Activated T-cell treated with anti-CD3 and anti-CD28 coated beads, Interleukin-2, amount 50 U/mL, for 72 hours (primary cell): ENCODE data around the gene NR2F1. TPM values are rescaled to one million over a fixed set of nuclear protein-coding genes. Genes with fewer than 3 reads are reported as not detected.

Experiments
- ATAC-seq, 2 donors: fragments of 150-1000 bp; cut with Tn5 transposase; replicated peaks in 1 of 2; 2 replicates each; pipeline ENCODE4 v1.10.0; 2021; ENCODE audit warnings: moderate library complexity in 2 of 2, mild to moderate bottlenecking in 1 of 2
- DNase-seq, 2 donors: peaks; one replicate each; pipeline ENCODE4 v3.0.0; 2021 to 2022; ENCODE audit warnings: mixed read lengths in 1 of 2
- H3K27ac Mint-ChIP-seq: one replicate; pipeline ENCODE4 v1.8.0; 2022; ENCODE audit warnings: mild to moderate bottlenecking, moderate library complexity, mixed read lengths
- H3K27me3 Mint-ChIP-seq: one replicate; pipeline ENCODE4 v1.8.0; 2022; ENCODE audit warnings: low read depth, mixed read lengths
- H3K36me3 Mint-ChIP-seq, 2 donors: one replicate each; pipeline ENCODE4 v1.8.0; 2022; ENCODE audit warnings: mixed read lengths in 2 of 2, mild to moderate bottlenecking in 1 of 2; ENCODE audit not compliant: insufficient read depth in 2 of 2
- H3K4me1 Mint-ChIP-seq: one replicate; pipeline ENCODE4 v1.8.0; 2022; ENCODE audit warnings: low read depth, mixed read lengths
- H3K4me3 Mint-ChIP-seq, 2 donors: one replicate each; pipeline ENCODE4 v1.8.0; 2022; ENCODE audit warnings: mild to moderate bottlenecking in 2 of 2, mixed read lengths in 2 of 2, moderate library complexity in 2 of 2
- H3K9me3 Mint-ChIP-seq, 2 donors: one replicate each; pipeline ENCODE4 v1.8.0; 2022; ENCODE audit warnings: mixed read lengths in 2 of 2
- total RNA-seq, 2 donors: library from RNA; stranded (reverse); gene quantifications; one replicate each; pipeline ENCODE4 v1.2.3, GENCODE V29; 2022

NR2F1 gene
- total RNA-seq, 2 donors from 2014 or later: not detected

DNA sequence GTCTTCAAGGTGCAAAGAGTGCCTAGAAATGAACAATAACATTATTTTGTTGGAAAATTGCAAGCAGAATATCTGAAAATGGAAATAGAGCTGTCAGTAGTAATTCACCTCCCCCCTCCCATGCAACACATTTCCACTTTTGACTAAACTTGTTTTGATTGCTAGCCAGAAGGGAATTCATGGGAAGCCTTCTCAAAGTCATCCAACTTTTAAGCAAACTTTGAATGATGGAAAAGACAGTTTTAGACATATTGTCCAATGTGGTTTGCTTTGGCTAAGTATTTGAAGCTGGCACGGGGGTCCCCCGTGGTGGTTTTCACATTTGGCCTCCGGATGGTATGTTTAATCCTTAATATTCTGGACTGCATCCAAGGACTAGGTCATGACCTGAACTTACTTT, 7.5 kb downstream of the NR2F1 start:
- H3K27ac Mint-ChIP-seq: no peak overlapping the region
- peaks cover 91% of the 10 kb centered on the region for H3K27me3 Mint-ChIP-seq
- DNase-seq (no peak), ATAC-seq (no peak)
- peaks cover 38% of the 10 kb centered on the region for H3K4me1 Mint-ChIP-seq
- H3K36me3 Mint-ChIP-seq: peaks cover 7 to 8% of the 10 kb centered on the region in 2 donors
- H3K4me3 Mint-ChIP-seq: no peak overlapping the region
- peaks cover 0 to 1% of the 10 kb centered on the region in 2 donors for H3K9me3 Mint-ChIP-seq

DNA sequence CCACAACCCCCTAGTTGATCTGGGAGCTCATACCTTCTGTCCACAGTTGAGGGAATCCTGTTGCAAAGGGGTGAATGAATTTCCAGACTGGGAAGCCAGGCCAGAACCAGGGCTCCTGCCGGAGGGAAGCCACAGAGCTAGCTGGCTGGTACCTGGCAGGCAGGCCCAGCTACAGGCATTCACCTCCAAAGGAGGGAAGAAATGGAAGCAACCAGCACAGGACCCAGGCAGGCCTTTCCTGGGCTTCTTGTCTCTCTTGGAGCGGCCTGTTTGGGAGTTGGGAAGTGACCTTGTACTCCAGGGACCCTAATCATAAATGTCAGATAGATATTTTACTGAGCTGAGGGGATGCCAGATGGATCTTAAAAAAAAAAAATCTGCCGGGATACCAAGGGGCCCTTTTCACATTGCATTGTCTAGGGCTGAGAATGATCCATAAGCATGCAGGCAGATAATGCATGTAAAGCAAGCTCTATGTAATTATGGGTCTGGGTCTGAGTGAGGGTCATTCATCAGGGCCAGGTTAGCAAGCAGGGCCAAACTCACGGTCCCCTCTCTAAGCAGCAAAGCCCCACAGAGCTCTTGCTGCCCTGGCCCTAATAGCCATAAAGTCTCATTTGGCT, 8.4 kb downstream of the NR2F1 start:
- ATAC-seq (no peak), DNase-seq (no peak)
- Mint-ChIP-seq H3K9me3 (peaks cover 0 to 1% of the 10 kb centered on the region in 2 donors), H3K27me3 (peaks cover 91% of the 10 kb centered on the region), H3K4me3 (no peak overlapping the region), H3K27ac (no peak overlapping the region), H3K36me3 (peaks cover 5 to 6% of the 10 kb centered on the region in 2 donors), H3K4me1 (peaks cover 40% of the 10 kb centered on the region)

DNA sequence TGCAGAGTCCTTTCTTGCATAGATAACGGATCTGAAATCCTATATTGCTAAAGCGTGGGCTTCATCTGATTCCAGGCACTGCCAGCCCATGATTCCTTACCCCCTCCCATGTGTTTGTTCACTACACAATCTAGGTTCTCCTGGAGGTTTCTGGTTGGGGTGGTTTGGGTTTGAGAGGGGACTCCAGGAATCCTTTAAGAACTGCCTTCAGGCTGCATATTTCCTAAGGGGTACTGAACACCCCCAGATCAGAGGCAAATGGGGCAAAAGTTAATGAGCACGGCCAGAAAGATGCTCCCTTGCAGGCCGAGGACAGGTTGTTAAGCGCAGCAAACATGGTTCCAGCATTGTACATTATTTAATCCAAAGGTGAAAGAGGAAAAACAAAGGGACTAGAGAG, 9.9 kb downstream of the NR2F1 start:
- Mint-ChIP-seq H3K27ac (no peak overlapping the region), H3K9me3 (peaks cover 0 to 1% of the 10 kb centered on the region in 2 donors), H3K36me3 (peaks cover 5 to 6% of the 10 kb centered on the region in 2 donors), H3K4me1 (peaks cover 30% of the 10 kb centered on the region), H3K4me3 (no peak overlapping the region), H3K27me3 (peaks cover 87% of the 10 kb centered on the region)
- ATAC-seq: no peak
- no peak for DNase-seq

DNA sequence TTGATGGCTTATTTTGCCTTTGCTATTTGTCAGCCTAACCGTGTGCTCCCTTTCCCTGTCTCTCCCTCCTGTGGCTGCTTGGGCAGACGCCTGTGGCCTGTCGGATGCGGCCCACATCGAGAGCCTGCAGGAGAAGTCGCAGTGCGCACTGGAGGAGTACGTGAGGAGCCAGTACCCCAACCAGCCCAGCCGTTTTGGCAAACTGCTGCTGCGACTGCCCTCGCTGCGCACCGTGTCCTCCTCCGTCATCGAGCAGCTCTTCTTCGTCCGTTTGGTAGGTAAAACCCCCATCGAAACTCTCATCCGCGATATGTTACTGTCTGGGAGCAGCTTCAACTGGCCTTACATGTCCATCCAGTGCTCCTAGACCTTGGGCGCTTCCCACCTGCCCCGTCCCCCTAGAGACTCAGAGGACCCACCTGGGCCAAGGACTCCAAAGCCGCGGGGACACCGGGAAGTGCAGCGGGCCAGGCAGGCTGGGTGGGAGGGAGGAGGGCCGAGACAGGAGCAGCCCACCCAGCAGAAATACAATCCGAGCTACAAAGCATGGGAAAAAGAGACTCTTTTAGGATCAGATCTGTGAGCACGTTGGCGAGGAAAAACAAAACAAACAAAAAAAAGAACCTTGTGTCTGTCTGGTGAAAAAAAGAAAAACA, 10.6 kb downstream of the NR2F1 start:
- Mint-ChIP-seq H3K27ac (no peak overlapping the region), H3K4me3 (no peak overlapping the region), H3K4me1 (peaks cover 27% of the 10 kb centered on the region), H3K9me3 (peaks cover 0 to 1% of the 10 kb centered on the region in 2 donors), H3K27me3 (peaks cover 82% of the 10 kb centered on the region), H3K36me3 (peaks cover 4% of the 10 kb centered on the region in 2 donors)
- ATAC-seq (no peak), DNase-seq (no peak)

DNA sequence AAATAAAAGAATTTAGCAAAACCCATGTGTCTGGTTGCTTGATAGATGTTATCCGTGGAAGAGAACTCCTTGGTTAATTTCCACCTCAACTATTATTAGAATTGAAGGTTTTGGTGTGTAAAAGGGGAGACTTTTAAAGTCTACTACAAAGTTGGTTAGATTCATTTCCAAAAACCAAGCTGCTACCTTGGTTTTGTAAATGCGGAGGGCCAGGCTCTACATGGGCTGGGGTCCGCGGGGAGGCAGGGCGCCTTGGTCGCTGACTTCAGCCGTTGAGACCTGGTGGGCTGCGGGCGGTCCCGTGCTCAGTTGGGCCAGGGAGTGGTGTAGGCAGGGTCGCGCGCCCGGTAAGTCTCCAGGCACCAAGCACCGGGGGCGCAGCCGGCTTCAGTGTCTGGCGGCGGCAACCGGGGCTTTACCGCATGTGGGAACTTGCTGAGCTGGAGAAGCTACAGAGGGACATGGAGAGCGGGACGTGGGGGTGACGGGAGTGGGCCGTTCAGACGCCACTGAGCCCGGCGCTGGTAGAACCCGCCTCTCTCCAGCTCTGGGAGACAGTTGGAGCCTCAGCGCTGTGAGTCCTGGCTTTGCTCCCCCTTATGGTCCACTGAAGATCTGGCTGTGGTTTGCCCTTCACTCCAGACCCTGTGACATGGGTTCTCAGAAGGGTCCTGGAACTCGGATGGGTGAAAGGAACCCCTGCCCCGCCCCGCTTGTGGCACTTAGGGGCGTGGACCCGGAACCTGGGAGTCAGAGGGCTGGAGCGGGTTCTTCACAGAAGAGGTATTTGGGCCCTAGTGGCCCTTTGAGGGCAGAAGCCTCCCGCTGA, 11.8 kb downstream of the NR2F1 start:
- peak overlapping the region; percentile 54 for H3K27ac Mint-ChIP-seq
- H3K9me3 Mint-ChIP-seq: no peaks in the 10 kb centered on the region
- peak overlapping the region; percentile 39 for H3K4me3 Mint-ChIP-seq
- H3K27me3 Mint-ChIP-seq: peaks cover 70% of the 10 kb centered on the region
- ATAC-seq: peak in 1 of 2 donors; percentile 9
- peaks cover 24% of the 10 kb centered on the region for H3K4me1 Mint-ChIP-seq
- peaks cover 0 to 4% of the 10 kb centered on the region in 2 donors for H3K36me3 Mint-ChIP-seq
- no peak for DNase-seq

DNA sequence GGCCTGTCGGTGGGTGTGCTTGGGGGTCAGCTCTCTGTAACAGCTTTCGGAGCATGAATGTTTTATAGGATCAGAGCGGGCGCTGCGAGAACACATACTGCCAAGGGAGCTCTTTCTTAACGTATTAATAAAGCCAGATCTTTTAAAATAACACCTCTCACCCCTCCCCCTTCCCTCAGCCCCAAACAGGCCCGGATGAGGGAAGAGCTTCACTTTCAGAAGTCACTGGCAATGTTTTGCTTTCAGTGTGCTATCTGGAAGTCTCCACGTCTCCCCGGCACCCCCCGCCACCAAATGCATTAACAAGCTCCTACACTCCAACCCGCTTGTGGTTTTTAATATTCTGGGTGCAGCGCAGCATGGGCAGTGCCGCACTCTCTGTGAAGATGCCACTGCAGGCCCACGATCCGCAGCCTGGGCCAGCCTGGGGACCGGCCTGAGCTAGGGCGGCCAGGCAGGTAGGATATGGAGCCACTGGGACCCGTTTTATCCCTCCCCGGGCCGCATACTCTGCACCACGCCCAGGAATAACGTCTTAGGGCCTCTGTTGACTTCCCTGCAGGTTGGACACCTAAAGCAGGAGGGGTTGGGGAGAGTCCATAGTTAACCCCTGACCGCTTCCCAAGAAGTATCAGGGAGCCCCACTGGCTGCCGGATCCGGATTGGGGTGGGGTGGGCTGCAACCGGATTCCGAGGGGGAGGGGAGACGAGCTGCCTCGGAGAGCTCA, 12.6 kb downstream of the NR2F1 start:
- H3K4me1 Mint-ChIP-seq: peaks cover 24% of the 10 kb centered on the region
- H3K27me3 Mint-ChIP-seq: peaks cover 62% of the 10 kb centered on the region
- no peaks in the 10 kb centered on the region for H3K9me3 Mint-ChIP-seq
- peak overlapping the region; percentile 39 for H3K4me3 Mint-ChIP-seq
- DNase-seq (no peak), ATAC-seq (no peak)
- no peak overlapping the region for H3K27ac Mint-ChIP-seq
- H3K36me3 Mint-ChIP-seq: peaks cover 0 to 4% of the 10 kb centered on the region in 2 donors

DNA sequence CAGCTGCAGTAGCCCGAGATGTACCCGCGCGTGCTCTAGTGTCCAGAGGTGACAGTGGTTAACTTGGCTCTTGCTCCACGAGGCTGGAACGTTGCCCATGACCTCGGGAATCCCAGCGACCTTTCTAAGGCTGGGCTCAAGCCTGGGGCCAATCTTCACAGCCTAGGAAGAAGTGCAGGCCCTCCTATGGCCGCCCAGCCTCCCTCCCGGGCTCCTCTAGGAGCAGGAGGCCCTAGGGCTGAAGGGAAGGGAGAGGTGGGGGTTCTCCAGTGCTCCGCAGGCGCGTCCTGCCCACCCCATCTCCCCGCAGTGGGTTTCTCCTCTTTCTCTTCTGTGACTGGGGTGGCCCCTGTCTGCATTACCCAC, 13.3 kb downstream of the NR2F1 start:
- no peaks in the 10 kb centered on the region for H3K9me3 Mint-ChIP-seq
- peak overlapping the region in 1 of 2 donors; percentile 36 for H3K4me3 Mint-ChIP-seq
- DNase-seq: no peak
- peaks cover 0 to 4% of the 10 kb centered on the region in 2 donors for H3K36me3 Mint-ChIP-seq
- no peak overlapping the region for H3K27ac Mint-ChIP-seq
- peaks cover 24% of the 10 kb centered on the region for H3K4me1 Mint-ChIP-seq
- no peak for ATAC-seq
- H3K27me3 Mint-ChIP-seq: peaks cover 56% of the 10 kb centered on the region

DNA sequence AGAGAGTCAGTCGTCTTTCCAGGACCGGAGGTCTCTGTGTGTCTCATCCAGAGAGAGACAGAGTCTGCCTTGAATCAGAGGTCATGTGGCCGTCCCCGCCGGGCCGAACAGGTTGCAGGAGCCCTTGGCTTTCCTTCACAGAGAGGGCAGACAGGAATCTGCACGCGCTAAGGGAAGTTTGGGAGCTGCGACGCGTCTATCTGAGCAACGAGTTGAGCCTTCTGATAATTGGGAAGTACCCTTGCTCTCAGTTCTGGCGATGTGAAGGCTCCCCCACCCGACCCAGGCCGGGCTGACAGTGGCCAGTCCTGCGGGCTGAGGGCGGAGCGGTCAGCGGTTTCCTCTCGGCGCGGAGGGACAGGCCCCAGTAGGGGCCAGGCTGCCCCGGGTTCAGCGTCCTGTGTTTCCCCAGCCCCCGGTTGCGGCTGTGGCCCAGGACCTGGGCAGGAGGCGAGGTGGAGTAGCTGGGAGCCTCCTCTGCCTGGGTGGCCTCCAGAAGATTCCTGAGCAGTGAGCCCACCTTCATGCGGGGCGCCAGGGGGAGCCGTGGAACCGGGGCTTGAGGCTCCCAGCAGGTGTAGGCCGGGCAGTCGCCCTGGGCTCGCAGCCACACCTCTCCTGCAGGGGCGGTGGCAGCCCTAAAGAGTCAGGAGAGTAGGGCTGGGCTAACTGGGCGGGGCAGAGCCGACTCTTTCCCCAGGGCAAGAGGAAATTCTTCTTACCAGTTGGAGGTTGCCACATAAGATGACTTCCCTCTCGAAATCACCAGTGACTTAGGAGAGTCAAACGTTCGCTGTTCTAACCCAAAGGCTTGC, 13.9 kb downstream of the NR2F1 start:
- Mint-ChIP-seq H3K27me3 (peaks cover 50% of the 10 kb centered on the region), H3K4me1 (peaks cover 24% of the 10 kb centered on the region), H3K36me3 (peaks cover 1 to 4% of the 10 kb centered on the region in 2 donors), H3K4me3 (no peak overlapping the region), H3K9me3 (no peaks in the 10 kb centered on the region), H3K27ac (no peak overlapping the region)
- no peak for DNase-seq
- ATAC-seq: peak; percentile 47 to 52

DNA sequence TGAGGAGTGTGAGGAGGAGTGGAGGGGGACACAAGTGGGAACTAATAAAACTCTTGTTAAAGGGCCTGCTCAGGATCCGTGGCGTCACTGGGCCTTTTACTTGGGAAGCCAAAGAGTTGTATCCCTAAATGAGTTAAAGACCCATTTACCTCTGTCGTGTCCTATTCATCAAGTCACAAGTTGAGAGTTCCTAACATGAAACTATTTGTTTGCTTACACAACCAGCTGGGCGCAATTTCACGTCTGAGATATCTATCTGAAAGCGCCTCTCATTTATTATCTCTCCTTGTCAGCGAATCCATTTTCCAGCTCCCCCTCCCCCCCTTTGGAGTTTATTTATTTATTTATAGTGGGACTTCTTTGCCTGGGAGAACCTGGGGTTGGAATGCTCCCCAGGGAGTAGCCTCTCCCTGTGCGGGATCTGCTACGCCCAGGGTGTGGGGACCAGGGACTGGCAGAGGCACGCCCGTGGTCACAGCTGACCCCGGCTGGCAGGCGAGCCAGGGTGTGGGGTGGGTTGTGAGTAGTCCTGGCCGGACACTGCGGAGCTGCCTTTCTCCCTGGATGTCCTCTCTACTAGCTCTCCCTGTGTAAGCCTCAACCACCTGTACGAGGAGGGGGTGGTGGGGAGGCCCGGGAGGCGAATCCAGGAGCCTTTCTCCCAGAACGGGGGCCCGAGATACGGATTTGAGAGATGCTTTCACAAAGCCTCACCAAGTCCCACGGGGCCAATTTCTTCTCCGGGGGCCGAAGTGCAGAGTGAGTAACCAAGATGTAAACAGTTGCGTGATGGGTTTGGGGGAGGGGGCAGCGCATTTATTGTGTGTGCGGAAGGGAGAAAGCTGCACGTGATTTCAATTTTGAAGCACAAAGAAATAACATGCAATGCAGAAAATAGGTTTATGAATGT, 15.3 kb downstream of the NR2F1 start:
- Mint-ChIP-seq H3K4me1 (peaks cover 18% of the 10 kb centered on the region), H3K27ac (no peak overlapping the region), H3K36me3 (peaks cover 1 to 4% of the 10 kb centered on the region in 2 donors), H3K4me3 (no peak overlapping the region), H3K9me3 (no peaks in the 10 kb centered on the region), H3K27me3 (peaks cover 36% of the 10 kb centered on the region)
- ATAC-seq: no peak
- DNase-seq: no peak

DNA sequence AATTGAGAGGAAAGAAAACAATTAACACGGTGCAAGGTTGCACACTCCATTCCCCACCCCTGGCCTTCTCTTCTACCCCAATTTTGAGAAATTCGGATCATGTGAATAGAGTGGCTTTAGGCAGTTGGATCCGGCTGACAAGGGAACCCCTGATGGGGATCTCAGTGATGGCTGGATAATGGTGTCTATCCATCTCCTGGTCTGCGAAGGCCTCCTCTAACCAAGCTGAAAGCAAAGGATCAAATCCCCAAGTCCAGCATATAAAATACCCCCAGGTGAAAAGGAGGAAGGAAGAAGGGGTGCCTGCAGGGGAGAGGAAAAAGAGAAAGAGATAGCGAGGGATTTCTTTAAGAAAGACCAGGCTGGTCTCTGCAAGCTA, 16.0 kb downstream of the NR2F1 start:
- no peak overlapping the region for H3K27ac Mint-ChIP-seq
- H3K4me3 Mint-ChIP-seq: no peak overlapping the region
- peaks cover 3 to 4% of the 10 kb centered on the region in 2 donors for H3K36me3 Mint-ChIP-seq
- ATAC-seq: no peak
- H3K4me1 Mint-ChIP-seq: peaks cover 15% of the 10 kb centered on the region
- no peak for DNase-seq
- H3K9me3 Mint-ChIP-seq: no peaks in the 10 kb centered on the region
- peaks cover 29% of the 10 kb centered on the region for H3K27me3 Mint-ChIP-seq

DNA sequence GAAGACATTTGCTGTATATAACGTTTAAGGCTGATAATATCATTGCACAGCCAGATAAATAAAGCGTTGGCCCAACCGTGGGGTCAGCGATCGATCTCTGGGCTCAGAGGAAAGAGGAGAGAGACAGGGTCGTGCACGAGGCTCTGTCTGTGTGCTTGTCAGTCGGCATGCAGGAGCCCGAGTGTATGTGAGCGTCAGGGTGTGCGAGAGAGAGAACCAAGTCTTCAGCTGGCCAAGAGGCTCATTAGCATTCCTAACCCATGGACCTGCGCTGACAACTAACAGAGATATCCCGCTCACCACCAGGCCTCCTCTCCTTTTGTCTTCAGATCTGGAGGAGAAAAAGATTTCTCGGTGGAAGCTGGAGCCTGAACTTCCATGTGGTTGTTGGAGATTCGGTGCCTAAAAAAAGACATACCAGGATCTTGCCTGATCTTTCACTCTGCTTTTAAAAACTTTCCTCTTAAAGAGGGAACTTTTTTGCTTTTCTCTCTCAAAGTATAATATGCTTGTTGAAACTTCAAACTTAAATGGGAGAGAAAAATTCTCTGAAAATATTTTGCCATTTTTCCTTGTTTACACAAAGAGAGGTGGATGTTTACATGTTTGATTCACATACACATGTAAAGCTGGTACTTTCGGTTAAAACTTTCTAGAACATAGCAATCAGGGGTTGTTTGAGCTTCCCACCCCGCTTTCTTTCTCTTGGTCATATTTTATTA, 16.5 kb downstream of the NR2F1 start:
- no peak for ATAC-seq
- Mint-ChIP-seq H3K4me3 (no peak overlapping the region), H3K27me3 (peaks cover 26% of the 10 kb centered on the region), H3K4me1 (peaks cover 15% of the 10 kb centered on the region), H3K9me3 (no peaks in the 10 kb centered on the region), H3K27ac (no peak overlapping the region), H3K36me3 (peaks cover 1 to 3% of the 10 kb centered on the region in 2 donors)
- DNase-seq: no peak
